NCI-H1092 treated with DMSO at 0.1 percent for 48 hours (cell line): Measurements from ENCODE around the gene ACTBL2.
"Not testable (repeated sequence)": the region's sequence is repeated elsewhere in the genome, so short reads cannot be mapped to it uniquely, and the experiment has no call there.

Source experiments
- DNase-seq: peaks from one replicate; lab custom pipeline; 2025; lab: John Stamatoyannopoulos, UW

ACTBL2 gene

GRCh38 chr5:57494104-57495098, 11.8 kb upstream of the ACTBL2 start:
- no peak for DNase-seq

- DNase-seq, result no peak
Observed at GRCh38 chr5:57493034-57493433, 10.4 kb upstream of the ACTBL2 start.

GRCh38 chr5:57492632-57493031, 10.0 kb upstream of the ACTBL2 start:
- no peak for DNase-seq

GRCh38 chr5:57491369-57491965, 8.9 kb upstream of the ACTBL2 start:
- no peak for DNase-seq

DNA sequence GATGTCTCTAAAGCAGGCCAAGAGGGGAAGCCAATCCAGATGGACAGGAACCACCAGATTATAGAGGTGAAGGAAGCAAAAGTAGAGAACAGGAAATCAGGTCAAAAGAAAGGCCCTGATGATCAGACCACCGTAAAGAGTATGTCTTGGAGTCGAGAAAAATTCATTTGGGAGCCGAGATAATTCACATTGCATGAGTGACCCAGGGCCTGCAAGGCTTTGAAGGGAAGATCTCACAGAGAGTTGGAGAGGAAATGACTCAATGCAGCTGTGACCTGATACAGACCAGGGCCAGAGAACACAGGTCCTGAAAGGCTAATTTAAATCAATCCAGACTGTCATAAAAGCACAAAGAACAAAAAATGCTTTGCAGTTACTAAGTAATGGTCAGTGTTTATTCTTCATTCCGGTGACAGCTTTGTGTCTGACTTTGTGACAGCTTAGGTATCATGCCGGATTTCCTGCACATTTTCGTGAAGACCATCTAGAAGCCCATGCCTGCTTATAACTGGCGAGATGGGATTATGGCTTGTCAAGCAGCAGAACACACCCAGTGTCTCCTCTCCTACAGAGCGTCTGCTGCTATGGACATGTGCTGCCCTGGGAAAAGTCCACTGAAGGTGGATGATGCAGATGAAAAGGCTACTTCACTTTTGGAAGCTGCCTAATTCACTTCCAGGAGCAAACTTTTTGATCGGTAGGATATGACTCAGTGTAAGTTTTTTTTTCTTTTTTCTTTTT, 5.8 kb upstream of the ACTBL2 start:
- DNase-seq, result no peak

DNA sequence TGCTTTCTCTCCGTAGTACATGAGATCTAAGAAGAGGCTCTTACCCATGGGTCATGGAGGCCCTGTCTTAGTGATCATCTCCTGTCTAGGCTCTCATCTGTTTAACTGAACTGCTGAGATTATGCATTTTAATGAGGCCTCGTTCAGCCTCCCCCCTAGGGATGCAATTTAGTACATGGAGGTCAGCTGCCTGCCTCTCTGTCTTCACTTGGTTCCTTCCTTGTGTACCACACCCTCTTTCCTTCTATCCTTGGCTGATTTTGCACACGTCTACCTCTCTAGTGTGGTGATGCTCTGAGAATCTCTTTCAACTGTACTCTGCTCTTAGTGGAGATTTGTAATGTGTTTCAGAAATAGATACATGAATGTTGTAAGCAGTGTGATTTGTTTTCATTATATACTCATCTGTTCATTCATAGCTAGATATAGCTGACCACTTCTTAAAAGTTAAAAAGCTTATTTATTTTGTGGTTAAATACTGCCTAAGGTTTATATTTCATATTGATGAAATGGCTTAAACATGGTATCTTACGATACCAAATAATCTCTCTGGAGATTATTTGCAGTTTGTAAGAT, 3.5 kb upstream of the ACTBL2 start:
- DNase-seq, result no peak

DNA sequence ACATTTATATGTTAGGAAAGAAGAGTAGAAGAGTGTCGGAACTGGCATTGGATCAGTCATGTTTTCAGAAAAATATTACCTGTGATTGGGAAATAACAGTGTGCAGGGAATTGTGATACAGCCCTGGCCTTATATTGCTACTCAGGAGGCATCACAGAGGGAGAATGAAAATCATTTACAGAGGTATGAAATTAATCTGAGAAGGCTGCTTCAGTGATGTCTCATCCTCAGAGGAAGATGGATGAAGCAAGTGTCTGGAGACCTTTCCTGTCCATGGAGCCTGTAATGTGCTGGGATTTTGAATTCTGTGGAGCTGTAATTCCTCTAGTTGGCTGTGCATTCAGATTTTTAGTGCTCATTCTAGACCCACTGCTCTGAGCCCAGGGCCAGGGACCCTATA, 3.8 kb downstream of the ACTBL2 start:
- DNase-seq, result no peak

- no peak for DNase-seq
Observed at GRCh38 chr5:57476601-57477056, 6.0 kb downstream of the ACTBL2 start.

DNA sequence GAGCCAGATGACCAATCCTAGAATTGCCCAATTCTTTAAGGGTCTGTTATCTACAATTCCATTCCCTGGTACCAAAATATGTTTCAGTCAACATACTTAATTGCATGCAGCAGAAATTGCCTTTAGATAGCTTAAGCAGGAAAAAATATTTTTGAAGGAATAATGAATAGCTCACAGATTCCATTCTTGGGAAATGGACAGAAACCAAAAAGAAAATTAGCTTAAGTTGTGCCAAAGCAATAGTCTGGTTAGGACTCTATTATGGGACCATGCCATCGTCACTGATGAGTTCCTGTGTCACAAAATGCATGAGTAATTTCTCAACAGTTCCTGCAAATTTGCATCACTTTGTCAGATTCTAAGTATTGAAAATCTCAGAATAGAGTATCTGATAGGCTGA, 12.3 kb downstream of the ACTBL2 start:
- no peak for DNase-seq

DNA sequence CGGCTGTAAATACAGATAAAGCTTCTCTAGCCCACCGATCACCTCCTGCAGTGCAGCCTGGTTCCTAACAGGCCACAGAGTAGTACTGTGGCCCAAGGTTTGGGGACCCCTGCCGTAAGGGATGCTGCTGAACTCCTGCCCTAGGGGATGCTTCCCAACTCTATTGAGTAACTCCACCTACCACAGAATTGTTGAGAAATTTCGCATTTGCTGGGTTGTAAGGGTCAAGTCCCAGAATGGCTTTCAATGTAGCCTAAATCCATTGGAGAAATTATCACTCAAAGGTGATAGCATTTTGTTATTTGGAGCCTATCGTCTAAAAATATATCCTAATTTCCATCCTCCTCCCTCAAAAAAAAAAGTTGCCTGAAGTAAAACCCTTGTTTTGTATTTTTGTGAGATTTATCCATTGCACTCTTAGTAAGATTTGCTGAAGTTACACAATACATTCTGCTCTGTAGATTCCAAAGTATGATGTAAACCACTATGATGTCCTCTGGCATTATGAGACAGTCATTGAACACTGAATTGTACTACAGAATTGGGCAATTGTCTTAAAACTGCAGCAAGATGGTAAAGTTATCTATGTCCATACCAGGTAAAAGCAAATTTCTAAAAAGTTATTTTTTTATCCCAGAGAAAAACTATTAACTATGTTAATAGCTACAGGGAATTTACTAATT, 14.0 kb downstream of the ACTBL2 start:
- no peak for DNase-seq

DNA sequence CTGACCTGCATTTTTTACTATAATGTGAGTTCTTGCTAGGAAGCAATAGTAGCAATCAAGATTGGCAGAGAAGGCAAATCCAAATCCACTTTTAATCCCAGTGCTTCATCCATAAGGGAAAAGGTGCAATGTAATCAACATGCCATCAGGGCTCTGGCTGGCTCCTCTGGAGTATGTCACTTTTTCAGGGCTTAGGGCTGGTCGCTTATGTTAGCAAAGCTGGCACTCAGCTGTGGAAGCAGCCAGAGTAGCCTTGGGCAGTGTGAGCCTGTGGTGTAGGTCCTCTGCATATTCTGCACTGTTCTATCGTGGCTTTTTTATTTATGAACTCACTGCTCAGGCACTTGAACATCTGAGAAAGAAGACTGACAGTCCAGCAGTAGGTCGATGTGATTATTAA, 16.1 kb downstream of the ACTBL2 start:
- DNase-seq, result no peak

DNA sequence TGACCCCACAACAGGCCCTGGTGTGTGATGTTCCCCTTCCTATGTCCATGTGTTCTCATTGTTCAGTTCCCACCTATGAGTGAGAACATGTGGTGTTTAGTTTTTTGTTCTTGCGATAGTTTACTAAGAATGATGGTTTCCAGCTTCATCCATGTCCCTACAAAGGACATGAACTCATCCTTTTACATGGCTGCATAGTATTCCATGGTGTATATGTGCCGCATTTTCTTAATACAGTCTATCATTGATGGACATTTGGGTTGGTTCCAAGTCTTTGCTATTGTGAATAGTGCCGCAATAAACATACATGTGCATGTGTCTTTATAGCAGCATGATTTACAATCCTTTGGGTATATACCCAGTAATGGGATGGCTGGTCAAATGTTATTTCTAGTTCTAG, 22.6 kb downstream of the ACTBL2 start:
- not testable (repeated sequence) for DNase-seq

- no peak for DNase-seq
Observed at GRCh38 chr5:57458443-57458842, 24.2 kb downstream of the ACTBL2 start.

GRCh38 chr5:57456531-57457135, 26.0 kb downstream of the ACTBL2 start:
- DNase-seq, result no peak

GRCh38 chr5:57455511-57456455, 26.8 kb downstream of the ACTBL2 start:
- DNase-seq, result no peak

DNA sequence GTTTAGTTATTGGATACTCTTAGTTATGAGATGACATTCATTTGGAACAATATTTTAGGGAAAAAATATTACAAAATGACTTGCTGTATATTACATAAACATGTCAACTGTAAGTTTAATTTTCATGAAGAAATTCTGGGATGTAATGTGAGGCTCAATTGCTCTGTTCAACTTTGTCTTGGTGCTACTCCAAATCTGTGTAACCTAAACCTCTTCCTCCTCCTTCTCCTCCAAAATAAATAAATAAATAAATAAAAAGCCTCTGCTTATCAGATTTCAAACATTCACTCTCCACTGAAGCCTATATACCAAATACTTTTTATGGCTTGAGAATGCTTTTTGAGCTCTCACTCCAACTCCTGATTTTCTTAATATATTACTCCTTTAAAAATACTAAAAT, 27.7 kb downstream of the ACTBL2 start:
- no peak for DNase-seq

DNA sequence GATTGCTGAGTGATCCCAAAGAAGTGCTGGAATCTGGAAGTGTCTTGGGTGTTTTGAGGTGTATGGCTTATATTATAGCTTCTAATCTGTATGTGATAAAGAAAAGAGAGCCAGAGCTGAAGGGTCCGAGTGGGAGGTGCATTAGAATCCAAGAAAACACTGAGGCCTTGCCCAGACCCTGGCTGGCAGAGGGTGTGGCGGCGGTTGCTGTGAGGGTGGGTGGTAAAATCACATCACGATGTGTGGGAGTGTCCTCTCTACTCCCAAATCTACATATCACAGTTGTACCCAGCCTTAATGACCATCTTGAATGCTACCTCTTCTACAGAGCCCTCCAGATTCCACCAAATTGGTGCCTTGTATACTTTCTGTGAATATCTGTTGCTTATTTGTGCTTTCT, 28.9 kb downstream of the ACTBL2 start:
- no peak for DNase-seq

GRCh38 chr5:57452885-57453284, 29.7 kb downstream of the ACTBL2 start:
- DNase-seq, result no peak

GRCh38 chr5:57450991-57451876, 31.4 kb downstream of the ACTBL2 start:
- no peak for DNase-seq
